Natural killer cell treated with Interleukin-12 subunit alpha and Interleukin-12 subunit beta and Interleukin-15 and Interleukin-18, amount 100 ng/mL, for 72 hours (primary cell): ENCODE measurements around the gene TMEM43. TPM values are rescaled to one million over a fixed set of nuclear protein-coding genes. Genes with fewer than 3 reads are reported as not detected.
A peak's percentile ranks its signal among the peaks of the same experiment; 100 is the strongest.

Experiments
- ATAC-seq, 2 donors: fragments of 150-1000 bp; cut with Tn5 transposase in 1 of 2; sonication (Bioruptor Pico), chemical (Tn5 transposase) in 1 of 2; 2 replicates each; pipeline ENCODE4 v1.10.0; 2021
- DNase-seq: peaks from one replicate; pipeline ENCODE4 v3.0.0; 2022; ENCODE audit warnings: low spot score
- H3K27ac Mint-ChIP-seq, 2 donors: 1 replicate in 1 of 2; 2 replicates in 1 of 2; pipeline ENCODE4 v1.8.0; 2022; ENCODE audit warnings: mixed read lengths in 2 of 2, mild to moderate bottlenecking in 1 of 2, moderate library complexity in 1 of 2
- H3K27me3 Mint-ChIP-seq, 2 donors: 1 replicate in 1 of 2; 2 replicates in 1 of 2; pipeline ENCODE4 v1.8.0; 2022; ENCODE audit warnings: mixed read lengths in 2 of 2
- H3K36me3 Mint-ChIP-seq: one replicate; pipeline ENCODE4 v1.8.0; 2022; ENCODE audit warnings: mixed read lengths
- H3K4me1 Mint-ChIP-seq, 2 donors: 1 replicate in 1 of 2; 2 replicates in 1 of 2; pipeline ENCODE4 v1.8.0; 2022; ENCODE audit warnings: low read depth in 2 of 2, mixed read lengths in 2 of 2, mild to moderate bottlenecking in 1 of 2
- H3K4me3 Mint-ChIP-seq: one replicate; pipeline ENCODE4 v1.8.0; 2022; ENCODE audit warnings: mixed read lengths
- H3K9me3 Mint-ChIP-seq: 2 replicates; pipeline ENCODE4 v1.8.0; 2022; ENCODE audit warnings: mixed read lengths
- total RNA-seq, 2 donors: library from RNA; stranded (reverse); gene quantifications; one replicate each; pipeline ENCODE4 v1.2.3, GENCODE V29; 2022

TMEM43 gene
- total RNA-seq, 2 donors from 2014 or later: 37.3 to 42.6 TPM

GRCh38 chr3:14126887-14127505 is 2.1 kb downstream of the TMEM43 start:
- ATAC-seq (no peak), DNase-seq (peak; percentile 28)
- H3K4me3 Mint-ChIP-seq: peak overlapping the region; percentile 99
- H3K36me3 Mint-ChIP-seq: peaks cover 26% of the 10 kb centered on the region
- H3K4me1 Mint-ChIP-seq: peaks cover 50 to 55% of the 10 kb centered on the region in 2 donors
- peak overlapping the region; percentile 67 to 95 for H3K27ac Mint-ChIP-seq
- no peaks in the 10 kb centered on the region for H3K9me3 Mint-ChIP-seq
- H3K27me3 Mint-ChIP-seq: no peaks in the 10 kb centered on the region

DNA sequence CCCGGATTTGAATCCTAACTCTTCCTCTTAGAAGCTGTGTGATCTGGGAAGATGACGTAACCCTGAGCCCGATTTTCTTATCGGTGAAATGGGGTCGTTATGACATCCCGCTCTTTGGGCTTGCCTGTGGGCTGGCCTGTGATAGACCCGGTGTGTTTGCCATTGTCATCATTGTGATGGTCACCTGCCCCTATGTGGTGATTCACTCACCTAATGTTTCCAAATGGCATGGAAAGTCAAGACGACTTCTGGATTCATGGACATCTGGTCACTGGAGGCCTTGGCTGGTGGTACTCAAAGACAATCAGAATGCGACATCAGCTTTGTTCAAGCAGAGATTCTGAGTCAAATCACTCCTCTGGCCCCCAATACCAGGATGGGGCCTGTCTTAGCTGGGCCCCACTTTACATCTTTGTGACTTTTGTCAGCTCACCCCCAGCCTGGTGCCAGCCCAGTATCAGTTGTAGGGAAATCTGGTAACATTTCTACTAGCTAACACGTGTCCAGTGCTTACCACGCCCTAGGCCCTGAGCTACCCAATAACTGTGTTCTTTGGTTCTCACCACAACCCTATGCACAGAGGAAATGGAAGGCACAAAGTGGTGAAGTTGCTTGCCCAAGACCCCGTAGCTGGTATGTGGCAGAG is 2.8 kb downstream of the TMEM43 start:
- Mint-ChIP-seq H3K36me3 (peaks cover 21% of the 10 kb centered on the region), H3K4me1 (peaks cover 44 to 49% of the 10 kb centered on the region in 2 donors), H3K9me3 (no peaks in the 10 kb centered on the region), H3K27ac (peak overlapping the region; percentile 67 to 71), H3K27me3 (no peaks in the 10 kb centered on the region), H3K4me3 (peak overlapping the region; percentile 20)
- DNase-seq: peak; percentile 56
- ATAC-seq: no peak

- H3K36me3 Mint-ChIP-seq: peaks cover 25% of the 10 kb centered on the region
- no peaks in the 10 kb centered on the region for H3K9me3 Mint-ChIP-seq
- DNase-seq (no peak), ATAC-seq (no peak)
- peak overlapping the region; percentile 67 to 71 for H3K27ac Mint-ChIP-seq
- H3K4me1 Mint-ChIP-seq: peaks cover 37 to 40% of the 10 kb centered on the region in 2 donors
- H3K4me3 Mint-ChIP-seq: peak overlapping the region; percentile 44
- H3K27me3 Mint-ChIP-seq: no peaks in the 10 kb centered on the region
Observed at GRCh38 chr3:14128724-14129123, 3.9 kb downstream of the TMEM43 start.

- H3K4me3 Mint-ChIP-seq: no peak overlapping the region
- H3K4me1 Mint-ChIP-seq: peaks cover 33 to 36% of the 10 kb centered on the region in 2 donors
- peaks cover 25% of the 10 kb centered on the region for H3K36me3 Mint-ChIP-seq
- H3K27me3 Mint-ChIP-seq: no peaks in the 10 kb centered on the region
- DNase-seq (peak; percentile 28), ATAC-seq (no peak)
- no peak overlapping the region for H3K27ac Mint-ChIP-seq
- no peaks in the 10 kb centered on the region for H3K9me3 Mint-ChIP-seq
Observed at GRCh38 chr3:14129296-14129695, 4.4 kb downstream of the TMEM43 start.

DNA sequence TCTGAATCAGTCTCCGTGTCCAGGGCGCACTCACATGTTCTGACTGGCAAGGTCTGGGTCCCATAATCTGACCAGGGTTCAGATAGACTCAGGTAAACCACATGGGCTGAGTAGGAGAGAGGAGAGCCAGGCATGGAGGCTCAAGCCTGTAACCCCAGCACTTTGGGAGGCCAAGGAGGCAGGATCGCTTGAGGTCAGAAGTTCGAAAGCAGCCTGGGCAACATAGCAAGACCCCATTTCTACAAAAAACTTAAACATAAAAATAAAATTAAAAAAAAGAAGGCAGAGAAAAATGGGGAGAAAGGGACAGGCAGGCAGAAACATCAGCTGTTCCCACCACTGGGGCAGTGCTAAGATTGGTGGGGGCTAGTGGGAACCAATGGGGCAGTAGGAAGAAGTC is 5.4 kb downstream of the TMEM43 start:
- H3K36me3 Mint-ChIP-seq: peaks cover 25% of the 10 kb centered on the region
- H3K27ac Mint-ChIP-seq: peak overlapping the region in 1 of 2 donors; percentile 55
- H3K9me3 Mint-ChIP-seq: no peaks in the 10 kb centered on the region
- DNase-seq: no peak
- no peaks in the 10 kb centered on the region for H3K27me3 Mint-ChIP-seq
- no peak for ATAC-seq
- H3K4me3 Mint-ChIP-seq: no peak overlapping the region
- peaks cover 33 to 36% of the 10 kb centered on the region in 2 donors for H3K4me1 Mint-ChIP-seq

GRCh38 chr3:14130707-14131106 is 5.9 kb downstream of the TMEM43 start:
- Mint-ChIP-seq H3K36me3 (peaks cover 25% of the 10 kb centered on the region), H3K27me3 (no peaks in the 10 kb centered on the region), H3K4me3 (no peak overlapping the region), H3K4me1 (peaks cover 31% of the 10 kb centered on the region in 2 donors), H3K27ac (no peak overlapping the region), H3K9me3 (no peaks in the 10 kb centered on the region)
- ATAC-seq (no peak), DNase-seq (peak; percentile 29)

DNA sequence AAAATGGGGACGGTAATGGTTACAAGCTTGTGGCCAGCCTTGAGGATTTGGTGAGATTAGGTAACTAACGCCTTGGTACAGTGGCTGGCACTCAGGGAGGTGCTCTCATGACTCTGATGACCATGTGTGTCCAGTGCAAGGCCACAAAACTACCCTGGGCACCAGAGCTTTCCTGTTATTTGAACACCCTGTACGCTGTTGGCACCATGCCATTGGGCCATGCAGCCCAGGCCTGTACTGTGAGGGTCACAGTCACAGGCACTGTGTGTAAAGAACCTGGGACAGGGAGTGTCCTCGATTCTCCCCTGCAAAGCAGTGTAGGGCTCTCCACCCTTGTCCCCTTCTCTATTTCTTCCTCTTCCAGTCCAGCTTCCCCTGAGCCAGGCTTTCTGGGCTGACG is 6.3 kb downstream of the TMEM43 start:
- H3K9me3 Mint-ChIP-seq: no peaks in the 10 kb centered on the region
- H3K4me3 Mint-ChIP-seq: no peak overlapping the region
- H3K4me1 Mint-ChIP-seq: peaks cover 27% of the 10 kb centered on the region in 2 donors
- H3K36me3 Mint-ChIP-seq: peaks cover 25% of the 10 kb centered on the region
- H3K27ac Mint-ChIP-seq: no peak overlapping the region
- H3K27me3 Mint-ChIP-seq: no peaks in the 10 kb centered on the region
- ATAC-seq (no peak), DNase-seq (peak; percentile 22)

GRCh38 chr3:14132120-14132519 is 7.3 kb downstream of the TMEM43 start:
- peaks cover 25% of the 10 kb centered on the region for H3K36me3 Mint-ChIP-seq
- no peaks in the 10 kb centered on the region for H3K27me3 Mint-ChIP-seq
- no peak overlapping the region for H3K4me3 Mint-ChIP-seq
- DNase-seq (peak; percentile 13), ATAC-seq (no peak)
- H3K4me1 Mint-ChIP-seq: peaks cover 19 to 21% of the 10 kb centered on the region in 2 donors
- H3K27ac Mint-ChIP-seq: no peak overlapping the region
- H3K9me3 Mint-ChIP-seq: no peaks in the 10 kb centered on the region

DNA sequence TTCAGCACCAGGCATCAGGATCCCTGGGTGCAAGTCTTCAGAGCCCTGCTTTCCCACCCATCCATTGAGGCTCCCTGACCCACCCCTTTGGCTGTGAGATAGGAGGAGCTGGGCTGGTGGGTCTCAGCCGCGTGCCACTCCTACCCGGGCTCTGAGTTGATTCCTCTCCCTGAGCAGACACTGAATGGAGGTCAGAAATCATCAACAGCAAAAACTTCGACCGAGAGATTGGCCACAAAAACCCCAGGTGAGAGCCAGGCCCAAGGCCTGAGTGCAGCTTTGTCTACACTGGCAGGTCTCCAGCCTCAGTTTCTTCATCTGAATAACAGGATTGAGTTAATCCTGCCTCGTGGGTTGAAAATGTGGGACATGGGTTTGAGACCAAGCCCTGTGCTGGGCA is 7.8 kb downstream of the TMEM43 start:
- Mint-ChIP-seq H3K27me3 (no peaks in the 10 kb centered on the region), H3K4me3 (no peak overlapping the region), H3K36me3 (peaks cover 25% of the 10 kb centered on the region), H3K9me3 (no peaks in the 10 kb centered on the region), H3K27ac (no peak overlapping the region), H3K4me1 (peaks cover 13 to 16% of the 10 kb centered on the region in 2 donors)
- ATAC-seq (no peak), DNase-seq (no peak)

DNA sequence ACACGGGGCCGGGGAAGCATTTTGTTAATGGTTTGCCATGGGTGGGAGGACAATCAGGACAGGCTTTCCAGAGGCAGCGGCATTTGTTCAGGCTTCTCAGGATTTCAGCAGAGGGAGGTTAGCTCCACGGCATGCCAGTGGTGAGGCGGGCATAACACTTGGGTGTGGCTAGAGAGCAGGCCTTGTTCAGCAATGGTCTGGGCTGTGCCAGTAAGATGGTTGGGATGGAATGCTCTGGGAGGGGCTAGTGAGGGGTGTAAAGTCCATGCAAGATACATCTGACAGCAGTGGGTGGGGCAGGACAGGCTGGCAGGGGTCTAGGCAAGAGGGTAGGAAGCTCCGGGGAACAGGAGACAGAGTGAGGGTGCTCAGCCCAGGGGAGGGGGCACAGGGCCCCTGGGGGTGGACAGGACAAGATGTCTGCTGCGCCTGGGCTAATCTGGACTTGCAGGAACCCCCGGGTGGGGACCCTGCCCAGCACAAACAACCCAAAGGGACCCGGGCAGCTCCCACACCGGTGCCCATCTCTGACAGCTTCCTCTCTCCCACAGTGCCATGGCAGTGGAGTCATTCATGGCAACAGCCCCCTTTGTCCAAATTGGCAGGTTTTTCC is 8.4 kb downstream of the TMEM43 start:
- Mint-ChIP-seq H3K36me3 (peaks cover 22% of the 10 kb centered on the region), H3K4me1 (peaks cover 7 to 10% of the 10 kb centered on the region in 2 donors), H3K27me3 (no peaks in the 10 kb centered on the region), H3K27ac (no peak overlapping the region), H3K4me3 (no peak overlapping the region), H3K9me3 (no peaks in the 10 kb centered on the region)
- DNase-seq: peak; percentile 59
- ATAC-seq: no peak

- no peaks in the 10 kb centered on the region for H3K27me3 Mint-ChIP-seq
- no peak for ATAC-seq
- H3K36me3 Mint-ChIP-seq: peaks cover 17% of the 10 kb centered on the region
- peak; percentile 44 for DNase-seq
- no peak overlapping the region for H3K4me3 Mint-ChIP-seq
- no peak overlapping the region for H3K27ac Mint-ChIP-seq
- H3K9me3 Mint-ChIP-seq: no peaks in the 10 kb centered on the region
- peaks cover 2 to 4% of the 10 kb centered on the region in 2 donors for H3K4me1 Mint-ChIP-seq
Observed at GRCh38 chr3:14133876-14134275, 9.0 kb downstream of the TMEM43 start.

DNA sequence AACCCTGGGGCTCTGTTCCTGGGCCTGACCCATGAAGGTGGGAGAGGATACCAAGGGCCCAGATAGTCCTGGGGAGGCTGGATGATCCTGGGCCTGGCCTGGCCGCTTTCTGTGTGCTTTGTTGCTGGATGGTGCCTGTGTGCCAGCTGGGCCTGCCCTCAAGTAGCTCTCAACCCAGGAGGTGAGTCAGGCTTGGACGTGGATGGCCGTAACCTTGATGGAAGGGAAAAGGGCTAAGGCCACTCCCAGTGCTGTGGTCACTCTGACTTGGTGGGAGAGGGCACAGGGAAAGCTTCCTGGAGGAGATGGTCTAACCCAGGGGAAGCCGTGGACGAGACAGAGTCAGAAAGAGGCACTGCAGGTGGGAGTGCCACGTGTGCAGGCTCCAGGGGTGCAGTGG is 9.4 kb downstream of the TMEM43 start:
- no peak overlapping the region for H3K4me3 Mint-ChIP-seq
- ATAC-seq (no peak), DNase-seq (no peak)
- no peaks in the 10 kb centered on the region for H3K9me3 Mint-ChIP-seq
- H3K36me3 Mint-ChIP-seq: peaks cover 15% of the 10 kb centered on the region
- H3K27me3 Mint-ChIP-seq: no peaks in the 10 kb centered on the region
- H3K4me1 Mint-ChIP-seq: peaks cover 0 to 4% of the 10 kb centered on the region in 2 donors
- H3K27ac Mint-ChIP-seq: no peak overlapping the region

- no peak overlapping the region for H3K27ac Mint-ChIP-seq
- peaks cover 0 to 8% of the 10 kb centered on the region in 2 donors for H3K4me1 Mint-ChIP-seq
- no peak for ATAC-seq
- DNase-seq: no peak
- H3K9me3 Mint-ChIP-seq: no peaks in the 10 kb centered on the region
- H3K4me3 Mint-ChIP-seq: no peak overlapping the region
- no peaks in the 10 kb centered on the region for H3K27me3 Mint-ChIP-seq
- peaks cover 9% of the 10 kb centered on the region for H3K36me3 Mint-ChIP-seq
Observed at GRCh38 chr3:14135581-14135980, 10.7 kb downstream of the TMEM43 start.

- no peak overlapping the region for H3K4me3 Mint-ChIP-seq
- no peak for ATAC-seq
- peaks cover 4% of the 10 kb centered on the region for H3K36me3 Mint-ChIP-seq
- no peak overlapping the region for H3K27ac Mint-ChIP-seq
- H3K9me3 Mint-ChIP-seq: no peaks in the 10 kb centered on the region
- peak; percentile 35 for DNase-seq
- no peaks in the 10 kb centered on the region for H3K27me3 Mint-ChIP-seq
- peaks cover 10 to 17% of the 10 kb centered on the region in 2 donors for H3K4me1 Mint-ChIP-seq
Observed at GRCh38 chr3:14137004-14137403, 12.2 kb downstream of the TMEM43 start.
